AML-193 (cell line): ENCODE data around the gene CDK3.
"Not testable (repeated sequence)": the region's sequence is repeated elsewhere in the genome, so short reads cannot be mapped to it uniquely, and the experiment has no call there.

Experiments
- DNase-seq, 2 experiments: peaks; one replicate each; lab custom pipeline; 2025; lab: John Stamatoyannopoulos, UW

The CDK3 gene

GRCh38 chr17:76039121-76039520, 38.5 kb downstream of the CDK3 start:
- DNase-seq: no peak

GRCh38 chr17:76040376-76040775, 39.7 kb downstream of the CDK3 start:
- DNase-seq: no peak

GRCh38 chr17:76042868-76043267, 42.2 kb downstream of the CDK3 start:
- not testable (repeated sequence) for DNase-seq

- DNase-seq: not testable (repeated sequence)
These were observed 43.9 kb downstream of the CDK3 start for GRCh38 chr17:76044475-76045007.

- no peak for DNase-seq
These were observed 45.4 kb downstream of the CDK3 start for GRCh38 chr17:76046064-76046463.

DNA sequence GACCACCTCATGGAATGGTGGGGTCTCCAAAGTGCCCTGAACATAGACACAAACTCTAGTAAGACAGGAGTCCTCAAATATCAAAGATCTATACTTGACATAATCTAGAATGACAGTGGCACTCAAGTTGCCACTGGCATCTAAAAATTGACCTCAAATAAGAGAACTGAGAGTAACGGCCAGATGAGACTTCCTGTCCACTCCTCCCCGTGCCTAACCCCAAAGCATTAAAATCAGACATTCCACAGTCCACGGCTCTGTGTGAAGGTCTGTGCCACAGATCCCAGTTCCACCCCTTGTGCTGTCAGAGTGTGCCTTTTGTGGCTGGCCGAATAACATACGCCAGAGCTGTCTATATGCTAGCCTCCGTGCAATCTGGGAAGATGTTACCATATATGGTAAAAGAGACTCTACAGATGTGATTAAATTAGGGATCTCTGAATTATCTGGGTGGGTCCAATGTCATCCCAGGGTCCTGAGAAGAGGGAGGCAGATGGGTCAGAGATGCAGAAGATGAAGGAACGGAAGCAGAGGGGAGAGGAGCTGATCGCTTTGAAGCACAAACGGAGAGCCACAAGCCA, 47.5 kb downstream of the CDK3 start:
- no peak for DNase-seq

- no peak for DNase-seq
These were observed 48.1 kb downstream of the CDK3 start for GRCh38 chr17:76048711-76049110.

GRCh38 chr17:76049239-76049638, 48.6 kb downstream of the CDK3 start:
- DNase-seq: no peak

DNA sequence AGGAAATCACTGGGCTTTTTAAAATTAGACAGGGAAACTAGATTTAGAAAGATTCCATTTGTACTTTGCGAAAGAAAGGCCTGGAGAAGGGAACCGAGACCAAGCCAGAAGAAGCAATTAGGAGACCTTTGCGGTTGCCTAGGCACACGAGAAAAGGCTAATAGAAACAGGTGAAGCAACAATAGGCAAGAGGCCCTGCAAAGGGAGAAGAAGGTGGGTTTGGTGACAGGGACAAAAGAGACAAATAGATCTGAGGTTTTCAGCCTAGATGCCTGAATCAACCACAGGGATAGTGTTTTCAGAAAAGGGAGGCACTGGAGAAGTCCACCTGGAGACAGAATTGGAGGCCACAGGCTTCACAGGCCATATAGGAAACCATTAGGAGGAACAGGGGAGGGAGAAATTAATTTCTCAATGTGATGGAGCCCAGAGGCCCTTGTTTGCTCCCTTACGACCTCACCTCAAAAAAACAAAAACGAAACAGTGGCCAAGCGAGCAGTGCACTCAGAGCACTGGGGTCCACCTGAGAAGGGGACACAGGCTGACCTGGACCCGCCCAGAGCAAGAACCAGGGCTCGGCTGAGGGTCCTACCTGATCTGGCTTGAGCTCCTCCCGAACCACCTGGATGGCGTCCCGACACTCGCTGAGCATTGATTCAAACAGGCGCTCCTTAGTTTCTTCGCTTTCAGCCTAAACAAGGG, 49.3 kb downstream of the CDK3 start:
- DNase-seq: no peak

- DNase-seq: no peak
These were observed 50.1 kb downstream of the CDK3 start for GRCh38 chr17:76050538-76051467.

- DNase-seq: no peak
These were observed 50.9 kb downstream of the CDK3 start for GRCh38 chr17:76051561-76051960.

- no peak for DNase-seq
These were observed 52.8 kb downstream of the CDK3 start for GRCh38 chr17:76053246-76054111.

GRCh38 chr17:76054112-76054476, 53.4 kb downstream of the CDK3 start:
- no peak for DNase-seq
